Prostate gland (tissue), 2 donors: ENCODE data around the gene POLR3K.
A peak's percentile ranks its signal among the peaks of the same experiment; 100 is the strongest.

ENCODE experiments used
- CTCF ChIP-seq, 4 experiments: fragments of 200-600 bp in 2 of 4; fragments of 450-650 bp in 2 of 4; sonication (generic) in 2 of 4; IDR thresholded peaks; 1 replicate in 3 of 4; 2 replicates in 1 of 4; pipeline ENCODE4 v1.5.1; 2016 to 2019; ENCODE audit warnings: antibody characterized with exemption in 4 of 4, mild to moderate bottlenecking in 2 of 4, moderate library complexity in 2 of 4
- POLR2A ChIP-seq: fragments of 450-650 bp; IDR thresholded peaks from one replicate; pipeline ENCODE4 v1.6.1; 2016; ENCODE audit warnings: antibody characterized with exemption, mild to moderate bottlenecking

- TF ChIP-seq CTCF (IDR thresholded peaks at IDR 0.05) (peak in 1 of 4 experiments; percentile 10), POLR2A (peak; percentile 33)
Observed at GRCh38 chr16:72561-73548, 19.4 kb upstream of the POLR3K start, which contains the start of gene RHBDF1.
